Tibial artery (tissue), 4 donors: ENCODE data around the gene COMMD4.
"Not testable (repeated sequence)": the region's sequence is repeated elsewhere in the genome, so short reads cannot be mapped to it uniquely, and the experiment has no call there.

Source experiments
- DNase-seq, 2 donors: peaks; one replicate each; pipeline ENCODE4 v3.0.0-alpha.2; 2019
- H3K27ac ChIP-seq, 2 donors: fragments of 200-600 bp; sonication (generic) in 1 of 2; 1 replicate in 1 of 2; 2 replicates in 1 of 2; pipeline ENCODE4 v1.5.1; 2018 to 2019; ENCODE audit warnings: mild to moderate bottlenecking in 1 of 2
- H3K27me3 ChIP-seq, 2 donors: fragments of 200-600 bp; sonication (generic) in 1 of 2; one replicate each; pipeline versions ENCODE4 v1.5.1 to v1.6.0; 2016 to 2019
- H3K36me3 ChIP-seq, 3 donors: fragments of 200-600 bp; sonication (generic) in 2 of 3; one replicate each; pipeline ENCODE4 v1.5.1; 2016 to 2019; ENCODE audit warnings: mild to moderate bottlenecking in 2 of 3
- H3K4me1 ChIP-seq, 4 donors: fragments of 200-600 bp; sonication (generic) in 2 of 4; 1 replicate in 3 of 4; 2 replicates in 1 of 4; pipeline ENCODE4 v1.5.1; 2016 to 2019
- H3K4me3 ChIP-seq, 2 donors: fragments of 200-600 bp; sonication (generic) in 1 of 2; 1 replicate in 1 of 2; 2 replicates in 1 of 2; pipeline ENCODE4 v1.5.1; 2018 to 2019; ENCODE audit warnings: mild to moderate bottlenecking in 2 of 2
- H3K9me3 ChIP-seq, 3 donors: fragments of 200-600 bp; sonication (generic) in 1 of 3; one replicate each; pipeline ENCODE4 v1.5.1; 2016 to 2019
- intact Hi-C: fragments of 100-400 bp; cut with DNase I; formaldehyde crosslinking; loops from one replicate; pipeline ENCODE4 v1.15.0; 2023; ENCODE audit warnings: low total_unique reads
- TF ChIP-seq, protein P1 (sequence below), 2 experiments: fragments of 200-600 bp in 1 of 2; fragments of 450-650 bp in 1 of 2; IDR thresholded peaks; one replicate each; pipeline ENCODE4 v1.5.1; 2017 to 2019; ENCODE audit warnings: antibody characterized with exemption in 2 of 2, mild to moderate bottlenecking in 1 of 2, moderate library complexity in 1 of 2

The COMMD4 gene

DNA sequence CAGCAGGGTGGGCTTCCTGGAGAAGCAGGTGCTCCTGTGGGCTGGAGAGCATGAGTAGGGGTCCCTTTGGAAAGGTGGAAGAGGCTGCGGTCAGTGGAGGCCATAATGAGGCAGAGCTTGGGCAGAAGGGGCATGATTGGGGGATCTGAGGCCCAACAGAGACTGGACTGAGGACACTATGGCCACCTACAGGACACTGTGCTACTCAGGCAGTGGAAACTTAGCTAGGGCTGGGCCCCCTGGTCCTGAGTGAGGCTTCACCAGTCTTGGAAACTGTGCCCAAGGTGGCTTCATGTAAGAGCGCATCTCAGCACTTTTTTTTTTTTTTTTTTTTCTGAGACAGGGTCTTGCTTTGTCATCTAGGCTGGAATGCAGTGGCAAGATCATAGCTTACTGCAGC lies 6.3 kb upstream of the COMMD4 start:
- TF ChIP-seq, protein P1, sequence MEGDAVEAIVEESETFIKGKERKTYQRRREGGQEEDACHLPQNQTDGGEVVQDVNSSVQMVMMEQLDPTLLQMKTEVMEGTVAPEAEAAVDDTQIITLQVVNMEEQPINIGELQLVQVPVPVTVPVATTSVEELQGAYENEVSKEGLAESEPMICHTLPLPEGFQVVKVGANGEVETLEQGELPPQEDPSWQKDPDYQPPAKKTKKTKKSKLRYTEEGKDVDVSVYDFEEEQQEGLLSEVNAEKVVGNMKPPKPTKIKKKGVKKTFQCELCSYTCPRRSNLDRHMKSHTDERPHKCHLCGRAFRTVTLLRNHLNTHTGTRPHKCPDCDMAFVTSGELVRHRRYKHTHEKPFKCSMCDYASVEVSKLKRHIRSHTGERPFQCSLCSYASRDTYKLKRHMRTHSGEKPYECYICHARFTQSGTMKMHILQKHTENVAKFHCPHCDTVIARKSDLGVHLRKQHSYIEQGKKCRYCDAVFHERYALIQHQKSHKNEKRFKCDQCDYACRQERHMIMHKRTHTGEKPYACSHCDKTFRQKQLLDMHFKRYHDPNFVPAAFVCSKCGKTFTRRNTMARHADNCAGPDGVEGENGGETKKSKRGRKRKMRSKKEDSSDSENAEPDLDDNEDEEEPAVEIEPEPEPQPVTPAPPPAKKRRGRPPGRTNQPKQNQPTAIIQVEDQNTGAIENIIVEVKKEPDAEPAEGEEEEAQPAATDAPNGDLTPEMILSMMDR (IDR thresholded peaks at IDR 0.05) = no peak
- Histone ChIP-seq H3K27me3 (no peaks in the 10 kb centered on the region), H3K9me3 (no peaks in the 10 kb centered on the region), H3K27ac (no peak overlapping the region), H3K36me3 (no peaks in the 10 kb centered on the region), H3K4me1 (no peaks in the 10 kb centered on the region), H3K4me3 (no peak overlapping the region)
- no peak for DNase-seq
- intact Hi-C loops = no loop called here

DNA sequence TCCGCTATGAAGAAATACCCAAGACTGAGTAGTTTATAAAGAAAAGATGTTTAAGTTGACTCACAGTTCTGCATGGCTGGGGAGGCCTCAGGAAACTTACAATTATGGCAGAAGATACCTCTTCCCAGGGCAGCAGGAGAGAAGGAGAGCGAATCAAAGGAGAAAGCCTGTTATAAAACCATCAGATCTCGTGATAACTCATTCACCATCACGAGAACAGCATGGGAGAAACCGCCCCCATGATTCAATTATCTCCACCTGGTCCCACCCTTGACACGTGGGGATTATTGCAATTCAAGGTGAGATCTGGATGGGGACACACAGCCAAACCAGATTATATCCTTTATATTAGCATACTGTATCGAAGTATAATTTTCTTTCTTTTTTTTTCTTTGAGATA lies 3.8 kb upstream of the COMMD4 start:
- intact Hi-C loops, H3K27me3 ChIP-seq, H3K9me3 ChIP-seq, H3K4me3 ChIP-seq, DNase-seq, H3K27ac ChIP-seq, H3K36me3 ChIP-seq: not testable (repeated sequence)
- peaks cover 0 to 10% (median 9%) of the 10 kb centered on the region in 4 donors for H3K4me1 ChIP-seq

DNA sequence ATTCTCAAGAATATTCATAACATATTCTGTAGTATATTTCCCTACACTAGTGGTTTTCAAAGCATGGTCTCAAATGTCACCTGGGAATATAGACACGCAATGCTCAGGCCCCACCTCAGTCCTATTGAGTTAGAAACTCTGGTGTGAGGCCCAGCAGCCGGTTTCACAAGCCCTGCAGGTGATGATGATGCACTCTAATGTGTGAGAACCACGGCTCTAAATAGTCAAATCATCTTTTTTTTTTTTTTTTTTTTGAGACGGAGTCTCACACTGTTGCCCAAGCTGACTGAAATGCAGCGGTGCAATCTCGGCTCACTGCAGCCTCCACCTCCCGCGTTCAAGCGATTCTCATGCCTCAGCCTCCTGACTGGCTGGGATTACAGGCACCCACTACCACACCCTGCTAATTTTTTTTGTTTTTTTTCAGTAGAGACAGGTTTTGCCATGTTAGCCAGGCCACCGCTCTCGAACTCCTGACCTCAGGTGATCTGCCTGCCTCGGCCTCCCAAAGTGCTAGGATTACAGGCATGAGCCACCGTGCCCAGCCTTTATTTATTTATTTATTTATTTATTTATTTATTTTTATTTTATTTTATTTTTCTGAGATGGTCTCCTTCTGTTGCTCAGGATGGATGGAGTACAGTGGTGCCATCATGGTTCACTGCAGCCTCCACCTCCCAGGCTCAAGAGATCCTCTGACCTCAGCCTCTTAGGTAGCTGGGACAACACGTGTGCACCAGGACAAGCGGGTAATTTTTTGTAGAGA lies 2.0 kb upstream of the COMMD4 start:
- H3K27ac ChIP-seq, H3K9me3 ChIP-seq, H3K4me3 ChIP-seq, H3K27me3 ChIP-seq, H3K36me3 ChIP-seq, intact Hi-C loops, DNase-seq: not testable (repeated sequence)
- peaks cover 0 to 12% (median 9%) of the 10 kb centered on the region in 4 donors for H3K4me1 ChIP-seq

GRCh38 chr15:75335313-75335704 lies 554 bp upstream of the COMMD4 start:
- DNase-seq = no peak
- Histone ChIP-seq H3K36me3 (peaks cover 0 to 20% (median 0%) of the 10 kb centered on the region in 3 donors), H3K4me3 (peak overlapping the region; percentile 63 to 74), H3K9me3 (no peaks in the 10 kb centered on the region), H3K27me3 (no peaks in the 10 kb centered on the region), H3K4me1 (peaks cover 0 to 12% (median 9%) of the 10 kb centered on the region in 4 donors), H3K27ac (peak overlapping the region; percentile 55 to 76)
- intact Hi-C loops = no loop called here
- TF ChIP-seq, protein P1 (IDR thresholded peaks at IDR 0.05) = no peak

DNA sequence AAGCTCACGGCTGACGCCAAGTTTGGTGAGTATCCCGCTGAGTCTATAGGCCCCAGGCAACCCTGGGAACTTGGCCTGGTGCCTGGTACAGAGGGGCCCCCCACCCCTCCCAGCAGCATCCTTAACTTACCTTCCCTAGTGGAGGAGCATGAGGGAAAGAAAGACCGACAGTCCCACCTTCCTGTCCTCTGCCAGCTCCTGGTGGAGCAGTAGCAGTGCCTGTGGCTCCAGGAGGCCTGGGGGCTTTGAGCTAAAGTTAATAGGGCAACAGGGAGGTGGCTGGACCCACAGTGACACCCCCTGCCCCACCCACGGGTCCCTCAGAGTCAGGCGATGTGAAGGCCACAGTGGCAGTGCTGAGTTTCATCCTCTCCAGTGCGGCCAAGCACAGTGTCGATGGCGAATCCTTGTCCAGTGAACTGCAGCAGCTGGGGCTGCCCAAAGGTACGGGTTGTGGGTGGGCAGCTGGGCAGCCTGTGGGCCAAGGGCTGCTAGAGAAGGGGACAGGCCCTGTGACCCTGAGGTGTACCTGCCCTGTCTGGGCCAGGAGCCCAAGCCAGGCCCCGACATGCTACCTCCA lies 2.9 kb downstream of the COMMD4 start:
- TF ChIP-seq, protein P1 (IDR thresholded peaks at IDR 0.05) = no peak
- intact Hi-C loops = no loop called here

DNA sequence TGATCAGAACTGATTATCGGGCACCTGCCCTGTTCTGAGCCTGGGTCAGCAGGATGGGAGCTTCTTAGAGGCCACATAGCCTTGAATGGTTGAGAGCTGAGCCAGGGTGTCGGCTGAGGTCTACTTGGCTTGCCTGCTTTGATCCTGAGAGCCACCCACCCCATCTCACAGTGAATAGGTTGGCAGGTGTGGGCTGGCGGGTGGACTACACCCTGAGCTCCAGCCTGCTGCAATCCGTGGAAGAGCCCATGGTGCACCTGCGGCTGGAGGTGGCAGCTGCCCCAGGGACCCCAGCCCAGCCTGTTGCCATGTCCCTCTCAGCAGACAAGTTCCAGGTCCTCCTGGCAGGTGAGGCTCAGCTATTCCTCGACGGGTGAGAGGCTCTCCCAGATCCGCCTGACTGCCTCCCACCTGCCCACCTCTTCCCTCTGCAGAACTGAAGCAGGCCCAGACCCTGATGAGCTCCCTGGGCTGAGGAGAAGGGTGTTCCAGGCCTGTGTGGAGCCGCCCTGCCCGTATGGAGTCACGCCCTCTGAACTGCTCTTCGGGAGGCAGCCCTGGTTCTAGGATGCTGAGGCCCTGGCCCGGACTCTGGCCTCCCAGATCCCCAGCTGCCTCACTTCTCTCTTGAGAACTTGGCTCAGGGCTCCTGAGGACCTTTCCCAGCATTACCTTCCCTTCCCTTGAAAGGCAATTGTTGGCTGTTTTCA lies 3.8 kb downstream of the COMMD4 start:
- DNase-seq = no peak
- H3K4me1 ChIP-seq = peaks cover 0 to 17% (median 9%) of the 10 kb centered on the region in 4 donors
- H3K27ac ChIP-seq = no peak overlapping the region
- peaks cover 0 to 30% (median 0%) of the 10 kb centered on the region in 3 donors for H3K36me3 ChIP-seq
- intact Hi-C loops = no loop called here
- TF ChIP-seq, protein P1 (IDR thresholded peaks at IDR 0.05) = no peak
- H3K9me3 ChIP-seq = no peaks in the 10 kb centered on the region
- H3K4me3 ChIP-seq = no peak overlapping the region
- no peaks in the 10 kb centered on the region for H3K27me3 ChIP-seq

More for the DNA sequence above, 2.9 kb downstream of the COMMD4 start:
- no peak for DNase-seq
- Histone ChIP-seq H3K4me3 (no peak overlapping the region), H3K4me1 (peaks cover 0 to 12% (median 9%) of the 10 kb centered on the region in 4 donors), H3K36me3 (peaks cover 0 to 30% (median 0%) of the 10 kb centered on the region in 3 donors), H3K27me3 (no peaks in the 10 kb centered on the region), H3K27ac (no peak overlapping the region), H3K9me3 (no peaks in the 10 kb centered on the region)
